BJ (cell line): Measurements from ENCODE around the gene NUDT15. TPM values are rescaled to one million over a fixed set of nuclear protein-coding genes. Genes with fewer than 3 reads are reported as not detected.

Source experiments
- CTCF ChIA-PET: fragments of 350-600 bp; formaldehyde crosslinking; extraction: SDS; loops from one replicate; lab custom pipeline; 2021; ENCODE audit warnings: antibody characterized with exemption, inconsistent platforms; lab: Yijun Ruan, JAX
- POLR2A ChIA-PET: fragments of 300-600 bp; sonication (Branson Sonifier 250); formaldehyde crosslinking; extraction: SDS; loops from one replicate; lab custom pipeline; 2021; ENCODE audit warnings: antibody characterized with exemption; lab: Charles Lee
- DNase-seq: peaks from one replicate; pipeline ENCODE4 v3.0.0-alpha.2; 2011; ENCODE audit warnings: low read depth
- H3K27me3 ChIP-seq: 2 replicates; pipeline ENCODE4 v1.6.0; 2011; ENCODE audit warnings: low read length; ENCODE audit not compliant: control insufficient read depth, insufficient read depth
- H3K36me3 ChIP-seq: 2 replicates; pipeline ENCODE4 v1.5.1; 2011; ENCODE audit warnings: low read length; ENCODE audit not compliant: control insufficient read depth, insufficient read depth
- H3K4me3 ChIP-seq: 2 replicates; pipeline ENCODE4 v1.5.1; 2011; ENCODE audit warnings: low read depth, mild to moderate bottlenecking, control low read depth, low read length
- polyA plus RNA-seq: library from polyadenylated mRNA; depleted of rRNA; stranded (reverse); fragments of >200 nt; gene quantifications from 2 replicates; pipeline ENCODE4 v1.2.3, GENCODE V29; 2011
- TF ChIP-seq, protein P1 (sequence below): IDR thresholded peaks from 2 replicates; pipeline ENCODE4 v1.5.1; 2011; ENCODE audit warnings: low read depth, mild to moderate bottlenecking, control low read depth, inconsistent platforms, low read length, moderate library complexity; ENCODE audit not compliant: insufficient read depth

NUDT15 gene
- polyA plus RNA-seq, 1 experiment: 8.2 TPM

DNA sequence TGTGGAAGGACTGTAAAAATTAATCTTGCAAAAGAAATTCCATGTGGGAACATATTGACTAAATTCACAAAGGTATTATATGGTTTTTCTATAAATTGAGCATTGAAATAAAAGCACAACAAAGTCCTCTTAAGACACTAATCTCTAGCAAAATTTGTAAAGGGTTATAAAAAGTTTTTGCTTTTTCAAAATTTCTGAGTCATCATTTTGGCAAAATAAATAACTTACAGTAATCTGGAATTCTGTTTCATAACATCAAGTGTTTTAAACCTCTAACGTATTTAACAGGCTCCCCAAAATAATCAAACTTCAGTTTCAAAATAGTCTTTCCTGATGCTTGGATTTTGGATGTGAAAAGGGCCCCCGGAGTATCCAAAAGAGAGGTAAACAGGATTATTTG is 31.4 kb downstream of the NUDT15 start:
- peaks cover 10% of the 10 kb centered on the region for H3K36me3 ChIP-seq
- H3K27me3 ChIP-seq: no peaks in the 10 kb centered on the region
- ChIA-PET POLR2A (no interaction called here), CTCF (no interaction called here)
- TF ChIP-seq, protein P1, sequence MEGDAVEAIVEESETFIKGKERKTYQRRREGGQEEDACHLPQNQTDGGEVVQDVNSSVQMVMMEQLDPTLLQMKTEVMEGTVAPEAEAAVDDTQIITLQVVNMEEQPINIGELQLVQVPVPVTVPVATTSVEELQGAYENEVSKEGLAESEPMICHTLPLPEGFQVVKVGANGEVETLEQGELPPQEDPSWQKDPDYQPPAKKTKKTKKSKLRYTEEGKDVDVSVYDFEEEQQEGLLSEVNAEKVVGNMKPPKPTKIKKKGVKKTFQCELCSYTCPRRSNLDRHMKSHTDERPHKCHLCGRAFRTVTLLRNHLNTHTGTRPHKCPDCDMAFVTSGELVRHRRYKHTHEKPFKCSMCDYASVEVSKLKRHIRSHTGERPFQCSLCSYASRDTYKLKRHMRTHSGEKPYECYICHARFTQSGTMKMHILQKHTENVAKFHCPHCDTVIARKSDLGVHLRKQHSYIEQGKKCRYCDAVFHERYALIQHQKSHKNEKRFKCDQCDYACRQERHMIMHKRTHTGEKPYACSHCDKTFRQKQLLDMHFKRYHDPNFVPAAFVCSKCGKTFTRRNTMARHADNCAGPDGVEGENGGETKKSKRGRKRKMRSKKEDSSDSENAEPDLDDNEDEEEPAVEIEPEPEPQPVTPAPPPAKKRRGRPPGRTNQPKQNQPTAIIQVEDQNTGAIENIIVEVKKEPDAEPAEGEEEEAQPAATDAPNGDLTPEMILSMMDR: no peak
- no peak for DNase-seq
- no peak overlapping the region for H3K4me3 ChIP-seq

DNA sequence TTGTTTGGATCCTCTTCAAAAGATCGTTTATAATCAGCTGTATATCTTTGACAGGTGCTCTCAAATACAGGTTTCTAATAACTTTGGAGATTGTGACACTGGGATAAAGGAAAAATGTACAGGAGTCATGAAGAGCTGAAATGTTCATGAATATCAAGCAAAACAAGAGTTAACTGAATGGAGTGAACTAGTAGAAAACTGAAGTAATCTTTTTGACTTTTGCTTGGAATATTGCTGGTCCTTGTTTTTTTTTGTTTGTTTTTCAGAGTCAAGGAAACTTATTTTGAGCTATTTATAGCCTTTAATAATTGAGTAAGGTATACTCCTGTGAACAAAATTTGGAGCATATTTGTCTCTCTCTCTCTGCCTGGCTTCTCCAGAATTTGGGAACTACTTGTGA is 32.0 kb downstream of the NUDT15 start:
- no peak for DNase-seq
- ChIA-PET CTCF (no interaction called here), POLR2A (no interaction called here)
- Histone ChIP-seq H3K4me3 (no peak overlapping the region), H3K36me3 (peaks cover 11% of the 10 kb centered on the region), H3K27me3 (no peaks in the 10 kb centered on the region)
- TF ChIP-seq, protein P1: no peak

DNA sequence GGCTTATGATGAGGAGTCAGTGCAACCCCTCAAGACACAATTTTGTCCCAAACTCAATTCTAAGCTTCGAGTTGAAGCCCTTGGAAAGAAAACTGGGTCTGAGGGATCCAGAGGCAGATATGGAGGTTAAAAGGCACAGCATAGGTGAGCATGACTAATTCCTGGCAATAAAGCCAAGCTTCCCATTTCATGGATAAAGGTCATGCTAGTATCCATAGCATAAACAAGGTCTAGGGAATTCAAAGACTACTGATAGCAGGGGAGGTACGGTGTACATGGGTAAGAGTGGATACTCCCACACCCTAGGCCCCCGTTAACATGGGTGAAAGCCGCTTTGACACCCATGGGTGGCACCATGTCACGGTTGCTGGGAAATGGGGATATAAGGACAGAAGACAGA is 33.4 kb downstream of the NUDT15 start:
- ChIA-PET CTCF (no interaction called here), POLR2A (no interaction called here)
- TF ChIP-seq, protein P1: no peak
- H3K36me3 ChIP-seq: peaks cover 11% of the 10 kb centered on the region
- H3K27me3 ChIP-seq: no peaks in the 10 kb centered on the region
- DNase-seq: no peak
- no peak overlapping the region for H3K4me3 ChIP-seq

DNA sequence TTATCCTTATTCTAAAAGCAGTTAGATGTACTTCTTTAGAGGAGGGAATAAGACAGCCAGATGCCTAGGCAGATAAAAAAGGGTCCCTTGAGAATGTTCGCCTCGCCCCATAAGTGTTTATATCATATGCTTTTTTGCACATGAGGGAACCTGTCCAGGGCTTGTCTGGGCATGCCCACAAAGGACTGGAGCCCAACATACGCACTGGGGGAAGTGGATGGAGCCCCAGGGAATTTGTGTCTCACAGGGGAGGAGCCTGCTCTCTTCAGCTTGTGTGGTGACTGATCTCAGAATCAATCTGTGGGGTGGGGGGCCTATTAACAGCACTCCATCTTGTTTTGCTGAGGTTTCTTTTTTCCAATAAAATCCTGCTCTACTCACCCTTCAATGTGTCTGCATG is 34.8 kb downstream of the NUDT15 start:
- peaks cover 12% of the 10 kb centered on the region for H3K36me3 ChIP-seq
- ChIA-PET POLR2A (no interaction called here), CTCF (no interaction called here)
- H3K27me3 ChIP-seq: no peaks in the 10 kb centered on the region
- H3K4me3 ChIP-seq: no peak overlapping the region
- TF ChIP-seq, protein P1: no peak
- no peak for DNase-seq

DNA sequence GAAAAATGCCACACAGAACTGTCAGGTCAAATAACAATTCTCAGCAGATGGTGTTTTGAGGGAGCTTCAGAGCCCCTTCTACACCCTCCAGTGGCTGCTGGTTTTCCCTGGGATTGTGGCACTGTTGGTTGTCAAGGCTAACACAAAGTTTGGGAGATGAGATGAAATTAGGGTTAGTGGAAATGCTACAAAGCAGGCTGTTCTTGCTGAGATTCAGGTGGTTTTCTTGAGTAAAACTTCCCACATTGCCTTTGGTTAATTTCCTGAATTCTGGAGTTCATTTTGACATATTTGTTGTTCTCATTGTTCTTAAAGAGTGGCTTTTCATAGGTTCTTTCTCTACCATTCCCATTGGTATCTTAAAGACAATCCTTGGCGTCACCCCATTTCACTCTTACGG is 35.3 kb downstream of the NUDT15 start:
- CTCF ChIA-PET: no interaction called here
- no peaks in the 10 kb centered on the region for H3K27me3 ChIP-seq
- H3K4me3 ChIP-seq: no peak overlapping the region
- TF ChIP-seq, protein P1: no peak
- peaks cover 11% of the 10 kb centered on the region for H3K36me3 ChIP-seq
- POLR2A ChIA-PET: no interaction called here
- no peak for DNase-seq
